ENCODE measurements around the gene PXDN. TPM values are rescaled to one million over a fixed set of nuclear protein-coding genes. Genes with fewer than 3 reads are reported as not detected.

Gene PXDN
- total RNA-seq, 1 experiment from 2014 or later, result 125 TPM

DNA sequence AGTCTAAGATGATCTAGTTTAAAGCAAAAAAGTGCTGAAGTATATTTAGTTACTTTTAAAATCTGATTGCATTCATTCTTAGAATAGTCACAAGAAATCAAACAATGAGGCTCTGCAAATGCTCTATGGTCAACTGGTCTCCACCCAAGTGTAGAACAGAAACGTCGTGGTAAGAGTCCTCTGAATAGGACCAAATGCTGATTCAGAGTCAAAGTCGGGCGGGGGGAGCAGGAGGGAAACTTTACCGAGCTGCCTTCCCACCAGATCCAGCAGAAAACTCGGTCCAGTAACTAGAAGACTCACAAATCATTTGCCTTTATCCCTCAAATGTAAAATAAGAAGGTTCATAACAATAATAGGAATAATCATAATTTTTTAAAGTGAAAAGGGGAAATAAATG is 46.2 kb upstream of the PXDN start:
- Histone ChIP-seq H3K4me2 (ENCODE audit: low read length) (no peak overlapping the region), H3K36me3 (ENCODE audit: low read depth, low read length) (no peaks in the 10 kb centered on the region), H3K79me2 (ENCODE audit: low read length) (no peaks in the 10 kb centered on the region), H3K27ac (ENCODE audit: low read length) (no peak overlapping the region), H4K20me1 (ENCODE audit: low read length) (no peaks in the 10 kb centered on the region), H3K9me2 (replicated peaks; ENCODE audit: low read length) (no peaks in the 10 kb centered on the region), H3K4me1 (ENCODE audit: insufficient read depth, low read length) (0 out of 2 replicates have a peak, but pooled peaks cover 10% of the 10 kb centered on the region), H3K27me3 (ENCODE audit: low read length) (peaks cover 5% of the 10 kb centered on the region; the same call in 1 of the 2 replicates), H3K9ac (ENCODE audit: low read length) (no peak overlapping the region), H3K4me3 (ENCODE audit: low read length) (no peak overlapping the region), H2AFZ (ENCODE audit: low read length) (no peak overlapping the region), H3F3A (ENCODE audit: low read length, unreplicated experiment) (no peaks in the 10 kb centered on the region), H3K9me3 (ENCODE audit: low read length) (no peaks in the 10 kb centered on the region)
- TF ChIP-seq, protein P1, sequence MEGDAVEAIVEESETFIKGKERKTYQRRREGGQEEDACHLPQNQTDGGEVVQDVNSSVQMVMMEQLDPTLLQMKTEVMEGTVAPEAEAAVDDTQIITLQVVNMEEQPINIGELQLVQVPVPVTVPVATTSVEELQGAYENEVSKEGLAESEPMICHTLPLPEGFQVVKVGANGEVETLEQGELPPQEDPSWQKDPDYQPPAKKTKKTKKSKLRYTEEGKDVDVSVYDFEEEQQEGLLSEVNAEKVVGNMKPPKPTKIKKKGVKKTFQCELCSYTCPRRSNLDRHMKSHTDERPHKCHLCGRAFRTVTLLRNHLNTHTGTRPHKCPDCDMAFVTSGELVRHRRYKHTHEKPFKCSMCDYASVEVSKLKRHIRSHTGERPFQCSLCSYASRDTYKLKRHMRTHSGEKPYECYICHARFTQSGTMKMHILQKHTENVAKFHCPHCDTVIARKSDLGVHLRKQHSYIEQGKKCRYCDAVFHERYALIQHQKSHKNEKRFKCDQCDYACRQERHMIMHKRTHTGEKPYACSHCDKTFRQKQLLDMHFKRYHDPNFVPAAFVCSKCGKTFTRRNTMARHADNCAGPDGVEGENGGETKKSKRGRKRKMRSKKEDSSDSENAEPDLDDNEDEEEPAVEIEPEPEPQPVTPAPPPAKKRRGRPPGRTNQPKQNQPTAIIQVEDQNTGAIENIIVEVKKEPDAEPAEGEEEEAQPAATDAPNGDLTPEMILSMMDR (conservative IDR thresholded peaks at IDR 0.05; ENCODE audit: low read depth, low read length), result no peak
- TF ChIP-seq EZH2 (IDR thresholded peaks at IDR 0.05; ENCODE audit: low read length, unreplicated experiment), result no peak
- TF ChIP-seq EZH2phosphoT487 (IDR thresholded peaks at IDR 0.05; ENCODE audit: borderline replicate concordance, low read length), result no peak
- ChIA-PET CTCF (no interaction called here), POLR2A (ENCODE audit: unreplicated experiment) (no interaction called here)
- BruUV-seq (replicated peaks), result no TSS peak
- DNase-seq (no peak), ATAC-seq (no peak)
- intact Hi-C loops (cut with micrococcal nuclease), result no loop called here

DNA sequence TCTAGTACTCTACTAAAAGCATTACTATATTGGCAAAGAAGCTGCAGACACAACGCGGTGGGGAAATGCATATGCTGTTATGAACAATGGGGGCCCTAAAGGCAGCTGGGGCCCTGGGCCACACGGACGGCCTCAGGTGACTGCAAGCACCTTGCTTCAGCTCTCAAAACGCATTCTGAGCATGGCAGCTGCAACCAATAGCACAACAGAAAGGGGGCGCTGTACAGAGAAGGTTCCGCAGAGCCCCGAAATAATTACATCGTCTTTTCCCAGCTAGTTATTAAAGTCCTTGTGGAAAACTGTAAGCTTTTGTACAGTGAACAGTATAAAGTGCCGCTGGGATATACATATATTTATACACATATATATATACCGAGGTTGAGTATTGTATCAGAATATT is 45.3 kb upstream of the PXDN start:
- no peaks in the 10 kb centered on the region for H3K79me2 ChIP-seq (ENCODE audit: low read length)
- H3K9me2 ChIP-seq (replicated peaks; ENCODE audit: low read length), result no peaks in the 10 kb centered on the region
- 0 out of 2 replicates have a peak, but pooled peaks cover 10% of the 10 kb centered on the region for H3K4me1 ChIP-seq (ENCODE audit: insufficient read depth, low read length)
- POLR2A ChIA-PET (ENCODE audit: unreplicated experiment), result no interaction called here
- no peaks in the 10 kb centered on the region for H3K9me3 ChIP-seq (ENCODE audit: low read length)
- intact Hi-C loops (cut with micrococcal nuclease), result no loop called here
- H3K9ac ChIP-seq (ENCODE audit: low read length), result no peak overlapping the region
- H3K36me3 ChIP-seq (ENCODE audit: low read depth, low read length), result no peaks in the 10 kb centered on the region
- H3K27ac ChIP-seq (ENCODE audit: low read length), result no peak overlapping the region
- peaks cover 5% of the 10 kb centered on the region; the same call in 1 of the 2 replicates for H3K27me3 ChIP-seq (ENCODE audit: low read length)
- no peak overlapping the region for H2AFZ ChIP-seq (ENCODE audit: low read length)
- H3K4me2 ChIP-seq (ENCODE audit: low read length), result no peak overlapping the region
- no peaks in the 10 kb centered on the region for H4K20me1 ChIP-seq (ENCODE audit: low read length)
- CTCF ChIA-PET, result no interaction called here
- no peak for ATAC-seq
- no peak for DNase-seq
- H3F3A ChIP-seq (ENCODE audit: low read length, unreplicated experiment), result no peaks in the 10 kb centered on the region
- no peak overlapping the region for H3K4me3 ChIP-seq (ENCODE audit: low read length)
- TF ChIP-seq, protein P1 (conservative IDR thresholded peaks at IDR 0.05; ENCODE audit: low read depth, low read length), result peak; percentile 42
- no peak for TF ChIP-seq EZH2phosphoT487 (IDR thresholded peaks at IDR 0.05; ENCODE audit: borderline replicate concordance, low read length)
- no peak for TF ChIP-seq EZH2 (IDR thresholded peaks at IDR 0.05; ENCODE audit: low read length, unreplicated experiment)
- no TSS peak for BruUV-seq (replicated peaks)

DNA sequence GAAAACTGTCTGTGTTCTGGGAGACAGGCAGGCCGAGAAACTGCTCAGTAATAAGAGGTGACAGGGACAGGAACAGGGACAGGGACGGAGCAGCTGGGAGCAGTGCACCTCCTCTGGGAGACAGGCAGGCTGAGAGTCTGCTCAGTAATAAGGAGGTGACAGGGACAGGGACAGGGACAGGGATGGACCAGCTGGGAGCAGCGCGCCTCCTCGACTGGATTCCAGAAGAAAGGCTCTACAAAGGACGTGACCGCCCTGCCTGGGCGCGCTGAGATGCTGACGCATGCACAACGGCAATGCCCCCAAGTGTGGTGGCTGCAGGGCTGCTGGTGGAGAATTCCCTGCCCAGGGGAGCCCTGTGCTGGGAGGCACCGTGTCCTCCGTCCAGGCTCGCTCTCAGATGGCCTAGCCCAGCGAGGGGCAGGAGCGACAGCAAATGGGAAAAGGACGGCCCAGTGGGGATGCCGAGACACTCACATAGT is 44.2 kb upstream of the PXDN start:
- H3K27me3 ChIP-seq (ENCODE audit: low read length), result peaks cover 5% of the 10 kb centered on the region; the same call in 1 of the 2 replicates
- BruUV-seq (replicated peaks), result no TSS peak
- no peak overlapping the region for H2AFZ ChIP-seq (ENCODE audit: low read length)
- ATAC-seq (no peak; the same call in 1 of the 2 replicates), DNase-seq (no peak)
- H3K9me3 ChIP-seq (ENCODE audit: low read length), result no peaks in the 10 kb centered on the region
- H3K4me3 ChIP-seq (ENCODE audit: low read length), result no peak overlapping the region
- H3K4me2 ChIP-seq (ENCODE audit: low read length), result no peak overlapping the region
- TF ChIP-seq EZH2phosphoT487 (IDR thresholded peaks at IDR 0.05; ENCODE audit: borderline replicate concordance, low read length) (no peak), EZH2 (IDR thresholded peaks at IDR 0.05; ENCODE audit: low read length, unreplicated experiment) (no peak)
- TF ChIP-seq, protein P1 (conservative IDR thresholded peaks at IDR 0.05; ENCODE audit: low read depth, low read length), result no peak
- H4K20me1 ChIP-seq (ENCODE audit: low read length), result no peaks in the 10 kb centered on the region
- no peaks in the 10 kb centered on the region for H3F3A ChIP-seq (ENCODE audit: low read length, unreplicated experiment)
- no peaks in the 10 kb centered on the region for H3K36me3 ChIP-seq (ENCODE audit: low read depth, low read length)
- ChIA-PET CTCF (no interaction called here), POLR2A (ENCODE audit: unreplicated experiment) (no interaction called here)
- no peak overlapping the region for H3K27ac ChIP-seq (ENCODE audit: low read length)
- no peaks in the 10 kb centered on the region for H3K79me2 ChIP-seq (ENCODE audit: low read length)
- 0 out of 2 replicates have a peak, but pooled peaks cover 10% of the 10 kb centered on the region for H3K4me1 ChIP-seq (ENCODE audit: insufficient read depth, low read length)
- H3K9me2 ChIP-seq (replicated peaks; ENCODE audit: low read length), result no peaks in the 10 kb centered on the region
- intact Hi-C loops (cut with micrococcal nuclease), result no loop called here
- H3K9ac ChIP-seq (ENCODE audit: low read length), result no peak overlapping the region

Data from PC-3 (cell line).